DMS114 treated with DMSO at 0.1 percent for 48 hours (cell line): ENCODE data around the gene CHID1.

Experiments
- DNase-seq: peaks from one replicate; lab custom pipeline; 2025; ENCODE audit not compliant: unreplicated experiment; lab: John Stamatoyannopoulos, UW

The CHID1 gene

DNA sequence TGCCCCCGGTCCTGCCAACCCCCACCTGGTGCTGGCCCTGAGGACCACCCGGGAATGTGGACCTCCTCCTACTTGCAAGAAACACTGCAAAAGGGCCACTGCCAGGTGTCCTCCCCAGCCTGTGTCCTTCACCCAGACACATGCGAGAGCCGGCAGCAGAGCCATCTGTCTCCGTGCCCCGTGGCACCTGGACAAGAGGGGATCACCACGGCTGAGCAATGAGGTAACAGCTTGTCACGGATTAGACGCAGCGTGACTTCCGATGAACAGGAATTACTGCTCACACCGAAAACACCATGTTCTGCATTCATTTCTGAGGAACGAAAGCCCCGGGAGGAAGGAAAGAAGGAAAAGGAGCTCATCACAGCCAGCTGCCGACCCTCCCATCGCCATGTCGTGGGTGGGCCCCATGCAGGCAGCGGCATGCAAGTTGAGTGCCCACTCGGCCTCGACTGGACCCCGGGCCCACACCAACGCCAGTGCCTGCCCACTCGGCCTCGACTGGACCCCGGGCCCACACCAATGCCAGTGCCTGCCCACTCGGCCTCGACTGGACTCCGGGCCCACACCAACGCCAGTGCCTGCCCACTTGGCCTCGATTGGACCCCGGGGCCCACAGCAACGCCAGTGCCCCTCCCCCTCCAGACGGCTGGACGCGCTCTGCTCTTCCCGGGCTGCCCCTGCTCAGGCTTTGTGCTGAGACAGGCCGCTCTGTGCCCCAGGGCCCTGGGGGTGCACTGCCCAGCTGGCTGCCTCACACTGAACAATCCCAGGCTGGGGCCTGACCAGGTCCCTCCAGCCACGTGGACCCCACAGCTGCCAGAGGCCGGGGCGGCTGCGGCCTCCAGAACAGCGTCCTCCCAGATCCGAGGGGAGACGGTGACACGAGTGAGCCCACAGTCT lies 22.0 kb downstream of the CHID1 start:
- no peak for DNase-seq

- no peak for DNase-seq
Observed at GRCh38 chr11:887589-887988, 23.0 kb downstream of the CHID1 start.

- DNase-seq: no peak
Observed at GRCh38 chr11:886568-886967, 24.0 kb downstream of the CHID1 start.

DNA sequence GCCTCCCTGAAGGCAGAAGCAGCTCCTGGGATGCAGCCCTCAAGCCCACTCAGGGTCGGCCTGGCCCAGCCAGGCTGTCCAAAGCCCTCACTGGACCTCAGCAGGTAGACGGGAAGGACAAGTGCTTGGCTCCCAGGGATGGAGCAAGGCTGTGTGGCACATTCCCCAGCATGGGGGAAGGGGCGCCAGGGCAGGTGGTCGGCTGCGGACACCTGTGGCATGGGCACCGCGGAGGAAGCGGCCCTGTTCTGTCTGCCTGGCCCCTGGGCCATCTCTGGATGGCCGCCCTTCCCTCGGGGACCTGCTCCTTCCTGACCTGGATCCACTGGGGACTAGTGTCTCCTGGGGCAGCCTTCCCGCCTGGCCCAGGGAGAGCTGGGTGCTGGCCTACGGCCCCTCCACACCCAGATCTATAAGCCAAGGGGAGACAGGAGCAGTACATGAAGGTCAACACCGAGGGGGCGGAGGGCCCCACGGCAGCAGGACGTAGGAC lies 26.0 kb downstream of the CHID1 start:
- no peak for DNase-seq

GRCh38 chr11:883527-883926 lies 27.1 kb downstream of the CHID1 start:
- DNase-seq: no peak

- DNase-seq: no peak
Observed at GRCh38 chr11:882596-882995, 28.0 kb downstream of the CHID1 start.

DNA sequence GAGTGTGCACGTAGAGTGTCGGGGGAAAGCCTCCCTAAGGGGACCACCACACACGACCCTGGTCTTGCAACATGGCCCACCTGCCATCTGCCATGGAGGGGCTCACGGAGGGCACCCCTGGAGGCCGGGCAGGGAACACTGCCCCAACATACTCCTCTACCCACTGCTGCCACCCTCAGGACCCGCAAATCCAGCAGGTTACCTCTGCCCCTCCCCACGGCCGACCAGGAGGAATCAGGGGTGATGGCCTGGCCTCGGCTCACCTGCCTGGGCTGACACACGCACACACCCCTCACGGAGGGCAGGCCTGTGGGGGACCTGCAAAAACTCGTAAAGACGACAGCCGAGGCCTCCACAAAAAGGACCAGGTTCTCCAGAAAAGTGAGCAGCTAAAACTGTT lies 30.2 kb downstream of the CHID1 start:
- DNase-seq: no peak

- no peak for DNase-seq
Observed at GRCh38 chr11:877565-877964, 33.0 kb downstream of the CHID1 start.

GRCh38 chr11:876545-876944 lies 34.1 kb downstream of the CHID1 start:
- DNase-seq: no peak

- no peak for DNase-seq
Observed at GRCh38 chr11:875769-876301, 34.8 kb downstream of the CHID1 start.

- no peak for DNase-seq
Observed at GRCh38 chr11:875203-875602, 35.4 kb downstream of the CHID1 start.

DNA sequence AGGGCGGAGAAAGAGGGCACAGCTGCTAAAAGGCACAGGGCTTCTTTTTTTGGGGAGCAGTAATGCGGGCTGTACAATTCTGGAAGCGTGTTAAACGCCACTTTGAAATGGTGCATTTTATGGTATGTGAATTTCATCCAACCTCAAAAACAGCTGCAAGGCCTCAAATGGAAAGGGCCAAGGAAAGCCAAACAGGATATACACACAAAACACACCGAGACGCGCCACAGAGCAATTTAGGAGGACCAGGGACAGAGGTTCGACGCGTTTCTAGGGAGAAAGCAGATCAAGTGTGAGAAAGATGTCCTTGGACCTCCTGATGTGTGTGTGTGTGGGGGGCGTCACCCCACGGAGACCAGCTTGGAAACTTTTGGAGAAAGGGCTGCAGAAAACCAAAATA lies 36.9 kb downstream of the CHID1 start:
- DNase-seq: no peak

GRCh38 chr11:872799-873198 lies 37.8 kb downstream of the CHID1 start:
- no peak for DNase-seq

GRCh38 chr11:871472-871871 lies 39.1 kb downstream of the CHID1 start:
- DNase-seq: no peak

DNA sequence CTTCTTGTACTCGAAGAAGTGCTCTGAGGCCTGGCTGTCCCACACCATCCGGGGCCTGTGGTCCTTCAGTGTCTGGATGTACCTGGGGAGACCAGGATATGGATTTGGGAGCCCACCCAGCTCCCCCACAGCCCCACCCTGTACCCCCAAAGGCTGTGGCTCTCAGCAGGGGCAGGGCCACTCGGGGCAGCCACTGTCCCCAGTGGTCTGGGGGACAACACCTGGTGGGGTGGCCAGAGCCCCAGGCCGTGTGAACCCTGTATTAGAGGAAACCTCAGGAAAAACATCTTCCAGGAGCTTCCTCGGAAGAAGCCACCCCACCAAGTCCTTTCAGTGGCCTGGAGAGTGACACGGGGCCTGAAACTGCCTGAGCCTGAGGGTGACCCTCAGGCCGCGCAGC lies 40.2 kb downstream of the CHID1 start:
- no peak for DNase-seq

DNA sequence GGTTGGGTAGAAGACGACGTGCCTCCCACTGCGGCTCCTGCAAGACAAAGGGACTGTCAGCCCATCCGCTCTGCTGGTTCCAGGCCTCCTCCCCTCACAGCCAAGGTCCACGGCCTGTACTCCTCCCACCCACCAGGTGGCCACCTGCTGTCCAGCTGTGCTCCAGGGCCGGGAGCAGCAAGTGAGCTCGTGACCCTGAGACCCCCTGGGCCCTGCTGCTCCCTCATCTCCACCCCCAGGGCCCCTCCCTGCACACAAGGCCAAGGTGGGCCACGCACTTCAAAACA lies 40.5 kb downstream of the CHID1 start:
- no peak for DNase-seq

GRCh38 chr11:869399-870126 lies 41.0 kb downstream of the CHID1 start:
- DNase-seq: no peak

GRCh38 chr11:868802-869201 lies 41.8 kb downstream of the CHID1 start:
- DNase-seq: no peak

GRCh38 chr11:868394-868793 lies 42.2 kb downstream of the CHID1 start:
- DNase-seq: no peak

GRCh38 chr11:867856-868358 lies 42.7 kb downstream of the CHID1 start:
- DNase-seq: no peak

- DNase-seq: no peak
Observed at GRCh38 chr11:866481-866880, 44.1 kb downstream of the CHID1 start.
